ENCODE measurements around the gene SMYD3.
A peak's percentile ranks its signal among the peaks of the same experiment; 100 is the strongest.

SMYD3 gene

DNA sequence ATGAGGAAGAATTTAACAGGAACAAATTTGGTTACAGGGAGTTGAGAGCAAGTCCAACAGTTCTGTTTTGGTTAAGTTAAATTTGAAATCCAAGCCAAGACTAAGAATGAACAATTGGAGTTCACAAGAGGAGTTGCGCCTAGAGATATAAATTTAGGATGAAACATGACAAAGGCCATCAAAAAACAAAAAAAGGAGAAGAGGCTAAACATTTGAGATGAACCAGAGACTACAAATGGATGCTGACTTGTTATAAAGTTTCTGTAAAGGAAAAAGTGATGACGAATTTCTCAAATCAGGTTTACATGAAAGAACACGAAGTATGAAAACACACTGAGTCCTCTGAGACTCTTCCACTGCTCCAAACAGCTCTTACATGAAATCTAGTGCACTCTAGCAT, 575.6 kb downstream of the SMYD3 start:
- no peak for DNase-seq

GRCh38 chr1:245929224-245929623, 577.9 kb downstream of the SMYD3 start:
- no peak for DNase-seq

DNA sequence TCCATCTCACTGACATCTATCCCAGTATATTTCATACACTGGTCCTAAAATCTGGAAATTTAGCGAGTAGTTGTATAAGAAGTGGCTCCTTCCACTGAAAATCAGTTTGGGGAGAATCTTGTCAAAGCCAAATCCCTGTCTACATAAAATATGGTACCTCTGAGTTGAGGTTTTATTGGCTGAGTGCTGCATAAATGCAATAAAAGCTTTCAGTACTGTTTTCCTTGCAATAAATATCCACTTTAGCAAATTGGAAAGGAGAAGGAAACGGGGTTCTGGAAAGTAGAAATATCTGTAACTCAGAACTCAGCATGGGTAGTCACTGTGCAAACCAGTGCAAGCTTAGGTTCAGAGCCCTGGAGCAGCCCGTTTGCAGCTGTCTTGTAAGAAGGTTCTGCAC, 580.2 kb downstream of the SMYD3 start:
- no peak for DNase-seq

- peak; percentile 5 for DNase-seq
These were observed 583.9 kb downstream of the SMYD3 start for GRCh38 chr1:245923215-245923614.

GRCh38 chr1:245921417-245921816, 585.7 kb downstream of the SMYD3 start:
- DNase-seq = no peak

DNA sequence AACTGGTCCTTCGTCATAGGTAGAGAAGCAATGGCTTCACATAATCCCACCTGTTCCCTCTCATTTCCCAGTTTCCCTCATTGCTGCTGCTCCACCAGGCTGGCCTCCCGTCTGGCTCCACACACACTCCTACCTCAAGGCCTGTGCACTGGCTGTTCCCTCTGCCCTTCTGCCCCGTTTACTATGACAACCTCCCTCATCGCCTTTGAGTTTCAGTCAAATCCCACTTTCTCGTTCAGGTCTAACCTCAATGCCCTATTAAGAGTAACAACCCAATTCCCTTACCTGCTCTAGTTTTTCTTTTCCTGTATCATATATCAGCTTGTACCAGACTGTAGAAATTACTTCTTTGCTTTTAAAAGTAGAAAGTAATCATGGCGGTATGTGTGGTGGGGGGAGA, 589.7 kb downstream of the SMYD3 start:
- DNase-seq = no peak

DNA sequence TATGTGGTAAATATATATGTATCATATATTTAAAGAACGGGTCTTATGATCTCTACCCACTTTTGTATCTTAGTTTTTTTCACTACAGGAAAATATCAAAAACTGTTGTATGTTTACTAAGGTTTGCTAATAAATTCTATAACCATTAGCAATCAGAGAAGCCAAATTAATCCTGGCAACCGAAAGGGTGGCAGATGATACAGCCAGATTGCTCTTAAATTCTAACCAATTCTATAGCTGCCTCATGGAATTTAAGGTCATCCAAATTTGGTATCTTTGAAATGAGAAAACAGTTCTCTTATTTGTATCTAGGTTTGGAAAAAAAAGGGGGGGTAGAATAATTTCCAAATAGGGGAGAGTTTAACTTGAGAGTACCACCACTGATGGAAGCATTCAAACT, 591.2 kb downstream of the SMYD3 start:
- DNase-seq = no peak

GRCh38 chr1:245915406-245915805, 591.7 kb downstream of the SMYD3 start:
- DNase-seq = no peak

DNA sequence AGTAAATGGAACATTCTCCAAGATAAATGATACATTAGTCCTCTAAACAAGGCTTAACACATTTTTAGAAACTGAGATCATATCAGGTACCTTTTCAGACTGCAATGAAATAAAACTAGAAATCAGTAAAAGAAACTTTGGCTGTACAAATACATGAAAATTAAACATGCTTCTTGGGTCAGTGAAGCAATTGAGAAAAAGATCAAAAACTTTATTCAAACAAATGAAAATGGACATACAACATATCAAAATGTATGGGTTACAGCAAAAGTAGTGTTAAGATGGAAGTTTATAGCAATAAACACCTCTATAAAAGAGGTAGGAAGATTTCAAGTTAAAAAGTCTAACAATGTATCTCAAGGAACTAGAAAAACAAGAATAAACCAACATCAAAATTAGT, 598.5 kb downstream of the SMYD3 start:
- no peak for DNase-seq

DNA sequence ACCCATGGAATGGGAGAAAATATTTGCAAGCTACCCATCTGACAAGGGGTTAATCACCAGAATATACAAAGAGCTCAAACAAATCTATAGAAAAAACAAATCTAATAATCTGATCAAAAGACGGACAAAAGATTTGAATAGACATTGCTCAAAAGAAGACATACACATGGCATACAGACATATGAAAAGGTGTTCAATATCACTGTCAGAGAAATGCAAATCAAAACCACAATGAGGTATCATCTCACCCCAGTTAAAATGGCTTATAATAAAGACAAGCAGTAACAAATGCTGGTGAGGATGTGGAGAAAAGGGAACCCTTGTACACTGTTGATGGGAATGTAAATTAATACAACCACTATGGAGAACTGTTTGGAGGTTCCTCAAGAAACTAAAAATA, 600.9 kb downstream of the SMYD3 start:
- DNase-seq = no peak

GRCh38 chr1:245903851-245904250, 603.2 kb downstream of the SMYD3 start:
- DNase-seq = no peak

GRCh38 chr1:245901565-245901964, 605.5 kb downstream of the SMYD3 start:
- no peak for DNase-seq

DNA sequence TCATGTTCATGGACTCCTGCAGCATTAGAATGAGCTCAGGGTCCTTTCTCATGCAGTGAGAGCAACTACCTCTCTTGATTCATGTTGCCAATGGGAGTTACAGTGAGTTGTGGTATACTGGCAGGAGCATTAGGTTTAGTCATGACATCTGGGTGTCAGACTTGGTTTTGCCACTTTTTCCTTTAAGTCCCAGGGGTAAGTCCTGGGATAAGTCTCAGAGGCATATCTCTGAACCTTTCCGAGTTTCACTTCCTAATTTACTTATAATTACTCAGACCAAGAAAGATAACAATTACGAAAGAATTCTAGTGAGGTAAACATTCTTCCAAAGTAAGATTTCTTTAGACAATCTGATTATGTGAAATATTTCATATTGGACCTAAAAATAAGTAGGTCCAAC, 606.0 kb downstream of the SMYD3 start:
- DNase-seq = peak; percentile 94

DNA sequence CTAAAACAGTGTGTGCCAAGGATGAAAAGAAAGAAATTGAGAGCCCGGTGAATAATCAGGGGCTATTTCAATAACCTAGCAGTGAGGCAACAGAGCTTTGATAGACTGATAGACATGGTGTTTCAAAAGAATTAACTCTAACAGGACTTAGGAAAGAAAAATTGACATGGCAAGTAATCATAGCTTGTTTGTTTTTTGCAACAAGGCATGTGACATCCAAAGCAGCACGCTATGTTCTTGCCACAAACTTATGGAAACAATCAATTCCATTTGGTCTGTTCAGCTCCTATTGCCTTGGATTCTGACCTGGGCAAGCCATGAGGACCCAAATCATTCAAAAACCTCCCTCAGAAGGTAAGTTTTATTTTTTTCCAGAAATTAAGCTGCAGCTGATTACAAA, 608.5 kb downstream of the SMYD3 start:
- DNase-seq = no peak

DNA sequence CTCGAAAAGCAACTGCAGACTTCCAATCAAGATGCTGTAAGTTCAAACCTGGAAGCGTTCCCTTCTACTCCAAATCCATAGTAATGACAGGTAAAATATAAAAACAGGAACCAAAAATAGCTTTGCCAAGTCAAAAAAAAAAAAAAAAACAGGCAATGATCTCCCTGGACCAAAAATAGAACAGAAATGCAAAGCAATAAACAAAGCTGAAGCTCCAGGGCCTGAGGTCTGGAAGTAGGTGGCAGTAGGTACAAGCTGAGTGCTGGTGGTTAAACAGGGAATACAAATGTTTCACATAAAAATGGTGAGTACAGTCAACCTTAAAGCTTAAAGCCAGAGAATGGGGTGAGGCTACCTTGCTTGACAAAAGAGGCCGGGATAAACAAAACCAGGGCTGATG, 610.8 kb downstream of the SMYD3 start:
- DNase-seq = no peak

GRCh38 chr1:245895455-245895959, 611.6 kb downstream of the SMYD3 start:
- no peak for DNase-seq

GRCh38 chr1:245894843-245895242, 612.2 kb downstream of the SMYD3 start:
- no peak for DNase-seq

- DNase-seq = no peak
These were observed 614.1 kb downstream of the SMYD3 start for GRCh38 chr1:245893025-245893424.

DNA sequence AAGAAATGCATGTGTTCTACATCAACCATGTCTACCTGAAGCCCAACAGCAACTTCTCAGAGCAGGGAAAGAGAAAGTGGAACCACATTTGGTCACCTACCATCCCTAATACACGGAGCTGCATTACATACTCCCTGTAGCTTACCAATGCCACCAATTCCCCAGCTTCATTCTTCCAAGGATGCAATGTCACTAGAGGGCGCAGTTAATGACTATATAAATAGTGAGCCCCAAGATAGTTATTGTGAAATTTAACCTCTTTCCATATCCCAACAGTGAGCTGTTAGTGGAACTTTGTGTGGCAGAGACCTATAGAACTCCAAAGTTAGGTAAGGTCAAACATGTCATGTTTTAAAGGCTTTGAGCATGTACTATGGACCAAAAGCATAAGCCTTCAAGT, 618.3 kb downstream of the SMYD3 start:
- peak; percentile 53 for DNase-seq

DNA sequence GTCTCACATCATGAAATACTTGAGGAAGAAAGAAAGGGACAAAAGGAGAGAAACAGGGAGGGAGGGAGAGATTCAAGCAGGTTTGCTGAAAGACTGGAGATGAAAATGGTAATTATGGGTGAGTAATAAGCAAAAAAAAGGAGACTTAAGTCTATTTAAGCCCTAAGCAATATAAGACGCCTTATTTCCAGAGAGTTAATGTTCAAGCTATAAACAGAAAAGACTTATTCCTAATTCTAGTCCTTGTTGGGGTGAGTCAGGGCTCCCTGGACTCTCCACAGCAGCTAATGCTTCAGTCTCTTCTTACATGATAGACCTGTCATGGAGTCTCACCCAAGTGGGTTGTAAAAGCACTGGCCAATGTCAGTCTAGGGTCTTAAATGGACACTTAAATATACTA, 619.2 kb downstream of the SMYD3 start:
- DNase-seq = no peak

GRCh38 chr1:245881767-245882391, 625.2 kb downstream of the SMYD3 start:
- peak; percentile 20 for DNase-seq

- DNase-seq = no peak
These were observed 626.2 kb downstream of the SMYD3 start for GRCh38 chr1:245880754-245881403.

GRCh38 chr1:245879091-245879490, 628.0 kb downstream of the SMYD3 start:
- DNase-seq = no peak

GRCh38 chr1:245878585-245878984, 628.5 kb downstream of the SMYD3 start:
- DNase-seq = no peak

- no peak for DNase-seq
These were observed 629.1 kb downstream of the SMYD3 start for GRCh38 chr1:245877976-245878375.

Data from MV-4-11 (cell line).